GM18507 (cell line): ENCODE results near the gene NPDC1.

Source experiments
- DNase-seq: peaks from one replicate; pipeline ENCODE4 v3.0.0; 2011; ENCODE audit warnings: low read depth; ENCODE audit not compliant: insufficient read length; ENCODE audit errors: extremely low spot score
- FAIRE-seq: peaks from 2 replicates; lab custom pipeline; 2011; peaks lifted over from hg19 to GRCh38; lab: Jason Lieb, UNC

NPDC1 gene

GRCh38 chr9:137058521-137059234 is 12.7 kb upstream of the NPDC1 start:
- FAIRE-seq, result no peak
- DNase-seq, result no peak

GRCh38 chr9:137057545-137057944 is 11.6 kb upstream of the NPDC1 start:
- FAIRE-seq (no peak), DNase-seq (no peak)

GRCh38 chr9:137056739-137057415 is 10.9 kb upstream of the NPDC1 start:
- FAIRE-seq, result no peak
- no peak for DNase-seq

GRCh38 chr9:137055385-137056364 is 9.7 kb upstream of the NPDC1 start:
- FAIRE-seq (no peak), DNase-seq (no peak)

- FAIRE-seq (no peak), DNase-seq (no peak)
These were observed 9.0 kb upstream of the NPDC1 start for GRCh38 chr9:137054932-137055384.

GRCh38 chr9:137053944-137054931 is 8.3 kb upstream of the NPDC1 start, which contains the start of gene ENTPD2:
Gene ENTPD2, minus strand, starts transcription at chr9:137054061. Its CDS starts 64 bp downstream, at chr9:137053997.
- DNase-seq (no peak), FAIRE-seq (no peak)

- DNase-seq, result no peak
These were observed 7.3 kb upstream of the NPDC1 start for GRCh38 chr9:137052998-137053943.

GRCh38 chr9:137052293-137052692 is 6.3 kb upstream of the NPDC1 start:
- no peak for FAIRE-seq
- no peak for DNase-seq

More at GRCh38 chr9:137052998-137053943, 7.3 kb upstream of the NPDC1 start:
- FAIRE-seq, result no peak

GRCh38 chr9:137051145-137051724 is 5.3 kb upstream of the NPDC1 start:
- no peak for DNase-seq
- FAIRE-seq, result no peak

- FAIRE-seq, result no peak
- DNase-seq, result no peak
These were observed 4.6 kb upstream of the NPDC1 start for GRCh38 chr9:137050570-137050969.

GRCh38 chr9:137049544-137050449 is 3.8 kb upstream of the NPDC1 start:
- FAIRE-seq, result no peak
- DNase-seq, result no peak

- DNase-seq (no peak), FAIRE-seq (no peak)
These were observed 2.9 kb upstream of the NPDC1 start for GRCh38 chr9:137048655-137049543.

- DNase-seq (no peak), FAIRE-seq (no peak)
These were observed 486 bp downstream of the NPDC1 start for GRCh38 chr9:137045294-137046087.

- no peak for DNase-seq
- no peak for FAIRE-seq
These were observed 1.3 kb downstream of the NPDC1 start for GRCh38 chr9:137044502-137045177.
